HG02870 (cell line): Measurements from ENCODE around the gene ACBD6.
"Not testable (repeated sequence)": the region's sequence is repeated elsewhere in the genome, so short reads cannot be mapped to it uniquely, and the experiment has no call there.

Experiments used
- ATAC-seq: cut with Tn5 transposase; IDR thresholded peaks from one replicate; pipeline ENCODE4 v1.9.1; 2021; ENCODE audit warnings: mild to moderate bottlenecking, moderate library complexity; ENCODE audit not compliant: unreplicated experiment

ACBD6 gene

GRCh38 chr1:180424848-180425457, 77.4 kb downstream of the ACBD6 start:
- no peak for ATAC-seq

- no peak for ATAC-seq
Measured at GRCh38 chr1:180421614-180422013, 80.8 kb downstream of the ACBD6 start.

- ATAC-seq = not testable (repeated sequence)
Measured at GRCh38 chr1:180421145-180421544, 81.2 kb downstream of the ACBD6 start.

- no peak for ATAC-seq
Measured at GRCh38 chr1:180415985-180416633, 86.3 kb downstream of the ACBD6 start.

GRCh38 chr1:180415236-180415848, 87.0 kb downstream of the ACBD6 start:
- no peak for ATAC-seq

GRCh38 chr1:180412583-180412982, 89.8 kb downstream of the ACBD6 start:
- ATAC-seq = no peak

GRCh38 chr1:180408128-180408527, 94.2 kb downstream of the ACBD6 start:
- not testable (repeated sequence) for ATAC-seq

GRCh38 chr1:180407051-180407450, 95.3 kb downstream of the ACBD6 start:
- ATAC-seq = no peak

GRCh38 chr1:180402551-180402950, 99.8 kb downstream of the ACBD6 start:
- no peak for ATAC-seq

GRCh38 chr1:180402001-180402400, 100.4 kb downstream of the ACBD6 start:
- no peak for ATAC-seq

- ATAC-seq = no peak
Measured at GRCh38 chr1:180397175-180397574, 105.2 kb downstream of the ACBD6 start.

- ATAC-seq = no peak
Measured at GRCh38 chr1:180392427-180393145, 109.8 kb downstream of the ACBD6 start.

GRCh38 chr1:180392020-180392419, 110.4 kb downstream of the ACBD6 start:
- no peak for ATAC-seq

GRCh38 chr1:180387413-180387812, 115.0 kb downstream of the ACBD6 start:
- no peak for ATAC-seq

- ATAC-seq = no peak
Measured at GRCh38 chr1:180386745-180387367, 115.5 kb downstream of the ACBD6 start.

- ATAC-seq = no peak
Measured at GRCh38 chr1:180385144-180385543, 117.2 kb downstream of the ACBD6 start.

GRCh38 chr1:180384286-180385005, 117.9 kb downstream of the ACBD6 start:
- ATAC-seq = no peak

- ATAC-seq = no peak
Measured at GRCh38 chr1:180382326-180383115, 119.9 kb downstream of the ACBD6 start.

GRCh38 chr1:180381184-180381580, 121.2 kb downstream of the ACBD6 start:
- ATAC-seq = no peak
